Measurements from ENCODE around the gene SLIT3. TPM values are rescaled to one million over a fixed set of nuclear protein-coding genes. Genes with fewer than 3 reads are reported as not detected.

The SLIT3 gene
- total RNA-seq, 4 donors from 2014 or later = 0.97 to 6.1 (median 3.4) TPM

DNA sequence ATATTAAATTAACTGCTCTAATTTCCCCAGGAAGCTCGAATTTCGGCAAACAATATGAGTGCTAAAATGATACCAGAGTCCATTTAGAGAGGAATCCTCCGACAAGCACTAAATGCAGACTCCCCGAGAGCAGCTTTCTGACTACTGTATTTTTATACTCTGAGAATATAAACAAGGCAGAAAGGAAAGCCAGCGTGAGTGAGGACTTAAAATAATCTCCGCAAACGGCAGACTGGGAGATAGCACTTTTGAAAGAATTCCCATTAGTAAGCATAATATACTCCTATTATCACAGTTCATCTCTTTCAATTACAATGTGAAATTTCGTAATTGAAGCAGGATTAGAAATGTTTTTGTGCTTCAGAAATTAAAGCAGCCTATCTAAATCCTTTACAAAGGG is 452.4 kb downstream of the SLIT3 start:
- DNase-seq (no peak), ATAC-seq (no peak)
- in situ Hi-C loops (cut with MboI; ENCODE audit: low sequenced_read_pairs in 4 of 4) (no loop called here), intact Hi-C loops (cut with DNase I; ENCODE audit: low total_unique reads) (no loop called here)
- Histone ChIP-seq H3K27ac (no peak overlapping the region), H3K4me1 (peaks cover 0 to under 1% of the 10 kb centered on the region in 2 donors), H3K9me3 (no peaks in the 10 kb centered on the region), H3K36me3 (no peaks in the 10 kb centered on the region), H3K4me3 (no peak overlapping the region), H3K27me3 (peaks cover 0 to 4% (median 3%) of the 10 kb centered on the region in 3 donors)
- TF ChIP-seq POLR2A (IDR thresholded peaks at IDR 0.05) = no peak
- TF ChIP-seq, protein P1, sequence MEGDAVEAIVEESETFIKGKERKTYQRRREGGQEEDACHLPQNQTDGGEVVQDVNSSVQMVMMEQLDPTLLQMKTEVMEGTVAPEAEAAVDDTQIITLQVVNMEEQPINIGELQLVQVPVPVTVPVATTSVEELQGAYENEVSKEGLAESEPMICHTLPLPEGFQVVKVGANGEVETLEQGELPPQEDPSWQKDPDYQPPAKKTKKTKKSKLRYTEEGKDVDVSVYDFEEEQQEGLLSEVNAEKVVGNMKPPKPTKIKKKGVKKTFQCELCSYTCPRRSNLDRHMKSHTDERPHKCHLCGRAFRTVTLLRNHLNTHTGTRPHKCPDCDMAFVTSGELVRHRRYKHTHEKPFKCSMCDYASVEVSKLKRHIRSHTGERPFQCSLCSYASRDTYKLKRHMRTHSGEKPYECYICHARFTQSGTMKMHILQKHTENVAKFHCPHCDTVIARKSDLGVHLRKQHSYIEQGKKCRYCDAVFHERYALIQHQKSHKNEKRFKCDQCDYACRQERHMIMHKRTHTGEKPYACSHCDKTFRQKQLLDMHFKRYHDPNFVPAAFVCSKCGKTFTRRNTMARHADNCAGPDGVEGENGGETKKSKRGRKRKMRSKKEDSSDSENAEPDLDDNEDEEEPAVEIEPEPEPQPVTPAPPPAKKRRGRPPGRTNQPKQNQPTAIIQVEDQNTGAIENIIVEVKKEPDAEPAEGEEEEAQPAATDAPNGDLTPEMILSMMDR (IDR thresholded peaks at IDR 0.05 in 4 of 5, conservative IDR thresholded peaks at IDR 0.05 in 1 of 5) = no peak

DNA sequence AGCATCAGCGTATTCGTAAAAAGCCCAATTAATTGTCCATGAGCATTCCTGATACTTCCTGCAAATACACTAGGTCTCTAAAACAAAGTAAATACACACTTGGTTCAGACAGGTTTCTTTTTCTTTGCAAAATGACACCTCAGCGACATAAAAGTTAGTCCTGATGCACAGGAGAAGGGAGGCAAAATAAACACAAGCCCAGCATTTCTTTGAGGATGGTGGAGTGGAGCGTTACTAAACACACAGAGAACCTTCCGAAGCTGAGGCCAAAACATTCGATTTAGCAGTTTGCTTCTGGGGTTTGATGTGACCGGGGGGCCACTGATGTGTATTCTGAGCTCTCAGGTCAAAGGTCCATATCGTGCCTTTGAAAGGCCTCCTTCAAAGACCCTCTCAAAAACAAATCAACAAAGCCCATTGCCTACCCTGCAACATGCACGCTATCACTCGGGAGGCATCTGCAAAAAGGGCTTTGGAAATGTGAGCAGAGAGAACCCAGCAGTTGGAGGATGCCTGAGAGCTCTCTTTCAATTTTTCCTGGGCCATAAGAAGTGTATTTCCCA is 453.3 kb downstream of the SLIT3 start:
- DNase-seq = no peak
- Histone ChIP-seq H3K27ac (no peak overlapping the region), H3K27me3 (peaks cover 0 to 4% (median 3%) of the 10 kb centered on the region in 3 donors), H3K4me3 (no peak overlapping the region), H3K4me1 (peaks cover 0 to 8% of the 10 kb centered on the region in 2 donors), H3K36me3 (no peaks in the 10 kb centered on the region), H3K9me3 (no peaks in the 10 kb centered on the region)
- TF ChIP-seq, protein P1 (IDR thresholded peaks at IDR 0.05 in 4 of 5, conservative IDR thresholded peaks at IDR 0.05 in 1 of 5) = no peak
- TF ChIP-seq POLR2A (IDR thresholded peaks at IDR 0.05) = no peak
- in situ Hi-C loops (cut with MboI; ENCODE audit: low sequenced_read_pairs in 4 of 4) (no loop called here), intact Hi-C loops (cut with DNase I; ENCODE audit: low total_unique reads) (no loop called here)
- no peak for ATAC-seq

DNA sequence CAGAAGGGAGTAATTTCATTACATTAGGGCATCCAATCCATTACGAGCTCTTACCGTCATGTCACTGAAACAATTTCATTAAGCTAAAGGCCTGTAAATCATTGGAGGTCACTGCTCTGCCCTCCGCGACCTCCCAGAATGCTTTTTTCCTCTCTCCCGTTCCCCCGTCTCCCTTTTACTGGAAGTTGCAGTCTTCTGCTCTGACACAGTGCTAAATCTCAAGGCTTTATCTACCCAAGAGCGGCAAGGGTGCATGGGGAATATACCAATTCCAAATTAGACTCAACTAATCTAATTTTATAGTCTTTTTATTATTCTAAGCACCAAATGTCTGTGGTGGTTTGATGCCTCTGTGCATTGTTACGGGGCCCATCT is 456.0 kb downstream of the SLIT3 start:
- Histone ChIP-seq H3K4me1 (peaks cover 0 to 8% of the 10 kb centered on the region in 2 donors), H3K9me3 (no peaks in the 10 kb centered on the region), H3K27ac (no peak overlapping the region), H3K4me3 (no peak overlapping the region), H3K36me3 (no peaks in the 10 kb centered on the region), H3K27me3 (peaks cover 0 to 4% (median 3%) of the 10 kb centered on the region in 3 donors)
- TF ChIP-seq, protein P1 (IDR thresholded peaks at IDR 0.05 in 4 of 5, conservative IDR thresholded peaks at IDR 0.05 in 1 of 5) = no peak
- no peak for TF ChIP-seq POLR2A (IDR thresholded peaks at IDR 0.05)
- intact Hi-C loops (cut with DNase I; ENCODE audit: low total_unique reads) = no loop called here
- DNase-seq (no peak), ATAC-seq (no peak)
- in situ Hi-C loops (cut with MboI; ENCODE audit: low sequenced_read_pairs in 4 of 4) = no loop called here

DNA sequence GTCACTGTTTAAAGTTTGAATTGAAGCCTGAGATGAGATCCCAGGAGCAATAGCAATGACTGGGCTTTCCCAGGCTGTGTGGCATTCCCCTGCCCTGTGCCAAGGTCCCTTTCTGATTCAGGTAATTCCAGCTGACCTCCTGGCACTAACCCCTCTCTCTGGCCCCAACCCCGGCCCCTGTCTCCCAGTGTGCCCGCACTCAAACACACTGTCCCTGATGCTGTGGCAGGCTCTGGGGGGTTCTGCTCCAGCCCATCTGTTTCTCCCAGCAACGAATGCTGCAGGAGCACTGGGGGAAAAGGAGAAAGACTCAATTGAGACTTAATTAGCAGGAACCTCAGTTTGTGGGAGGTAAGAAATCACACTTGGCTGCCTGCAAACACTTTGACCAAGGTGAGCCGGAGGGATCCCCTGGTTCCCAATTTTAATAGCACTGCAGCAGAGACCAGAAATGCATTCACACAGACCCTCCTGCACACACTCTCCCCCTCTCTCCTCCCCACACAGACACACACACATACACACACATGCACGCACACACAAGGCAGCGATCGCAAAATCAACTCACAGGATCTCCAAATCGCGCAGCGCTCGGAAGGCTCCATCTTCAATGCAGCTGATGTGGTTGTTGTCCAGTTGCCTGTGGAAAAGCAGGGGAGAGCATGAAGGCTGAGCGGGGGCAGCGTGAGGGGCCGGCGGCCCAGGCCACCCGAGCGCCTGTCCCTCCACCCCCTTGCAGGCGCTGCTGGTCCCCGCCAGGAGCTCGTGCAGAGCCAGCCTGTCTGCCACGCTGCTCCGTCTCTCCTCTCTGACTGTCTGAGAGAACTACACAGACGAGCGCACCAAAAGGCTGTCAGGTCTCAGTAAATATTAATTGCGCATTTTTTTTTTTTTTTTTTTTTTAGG is 456.7 kb downstream of the SLIT3 start:
- DNase-seq = no peak
- in situ Hi-C loops (cut with MboI; ENCODE audit: low sequenced_read_pairs in 4 of 4) = no loop called here
- no peaks in the 10 kb centered on the region for H3K36me3 ChIP-seq
- no peak overlapping the region for H3K4me3 ChIP-seq
- peaks cover 0 to 4% (median 3%) of the 10 kb centered on the region in 3 donors for H3K27me3 ChIP-seq
- no peak for TF ChIP-seq POLR2A (IDR thresholded peaks at IDR 0.05)
- TF ChIP-seq, protein P1 (IDR thresholded peaks at IDR 0.05 in 4 of 5, conservative IDR thresholded peaks at IDR 0.05 in 1 of 5) = no peak
- no peak overlapping the region for H3K27ac ChIP-seq
- intact Hi-C loops (cut with DNase I; ENCODE audit: low total_unique reads) = no loop called here
- H3K4me1 ChIP-seq = peaks cover 0 to 8% of the 10 kb centered on the region in 2 donors
- ATAC-seq = no peak
- H3K9me3 ChIP-seq = no peaks in the 10 kb centered on the region

Measured in gastrocnemius medialis (tissue), 4 donors.